MM.1S (cell line): Measurements from ENCODE around the gene RAD23A.

Source experiments
- DNase-seq: peaks from one replicate; pipeline ENCODE4 v3.0.0-alpha.2; 2015
- H2AFZ ChIP-seq: fragments of 300-600 bp; sonication (generic); 2 replicates; pipeline ENCODE4 v1.6.0; 2016; ENCODE audit warnings: antibody characterized with exemption, low read length
- H3F3A ChIP-seq: fragments of 300-600 bp; sonication (generic); 2 replicates; pipeline ENCODE4 v1.6.1; 2016; ENCODE audit warnings: mild to moderate bottlenecking, antibody characterized with exemption, low read length, moderate library complexity, mixed read lengths; ENCODE audit not compliant: insufficient read depth
- H3K27ac ChIP-seq: fragments of 300-600 bp; sonication (generic); 2 replicates; pipeline ENCODE4 v1.5.1; 2016; ENCODE audit warnings: mild to moderate bottlenecking, low read length
- H3K27me3 ChIP-seq: fragments of 300-600 bp; sonication (generic); replicated peaks from 2 replicates; pipeline ENCODE4 v1.6.0; 2016; ENCODE audit warnings: low read length; ENCODE audit not compliant: insufficient read depth
- H3K36me3 ChIP-seq: fragments of 300-600 bp; sonication (generic); replicated peaks from 2 replicates; pipeline ENCODE4 v1.6.1; 2016; ENCODE audit warnings: mild to moderate bottlenecking, low read length, mixed read lengths; ENCODE audit not compliant: insufficient read depth
- H3K4me1 ChIP-seq: fragments of 300-600 bp; sonication (generic); 2 replicates; pipeline ENCODE4 v1.6.1; 2016; ENCODE audit warnings: low read length, mixed read lengths
- H3K4me2 ChIP-seq: fragments of 300-600 bp; sonication (generic); 2 replicates; pipeline ENCODE4 v1.6.0; 2016; ENCODE audit warnings: low read depth, low read length
- H3K4me3 ChIP-seq: fragments of 300-600 bp; sonication (generic); 2 replicates; pipeline ENCODE4 v1.5.1; 2016; ENCODE audit warnings: low read length, mixed read lengths
- H3K79me2 ChIP-seq: fragments of 300-600 bp; sonication (generic); 2 replicates; pipeline ENCODE4 v1.6.1; 2016; ENCODE audit warnings: mixed run types, low read length, mixed read lengths
- H3K9ac ChIP-seq: fragments of 300-600 bp; sonication (generic); 2 replicates; pipeline ENCODE4 v1.6.1; 2016; ENCODE audit warnings: low read length, mixed read lengths
- H3K9me2 ChIP-seq: fragments of 300-600 bp; sonication (generic); replicated peaks from 2 replicates; pipeline ENCODE4 v1.6.1; 2016; ENCODE audit warnings: mild to moderate bottlenecking, low read length, mixed read lengths; ENCODE audit not compliant: insufficient read depth
- H3K9me3 ChIP-seq: fragments of 300-600 bp; sonication (generic); replicated peaks from 2 replicates; pipeline ENCODE4 v1.6.1; 2016; ENCODE audit warnings: mild to moderate bottlenecking, low read length, mixed read lengths; ENCODE audit not compliant: insufficient read depth
- H4K20me1 ChIP-seq: fragments of 300-600 bp; sonication (generic); 2 replicates; pipeline ENCODE4 v1.6.1; 2016; ENCODE audit warnings: mild to moderate bottlenecking, low read length, moderate library complexity, mixed read lengths; ENCODE audit not compliant: insufficient read depth
- CTCF ChIP-seq: fragments of 300-600 bp; sonication (generic); IDR thresholded peaks from 2 replicates; pipeline ENCODE4 v1.5.1; 2016; ENCODE audit warnings: antibody characterized with exemption, low read length, mixed read lengths
- EZH2 ChIP-seq: fragments of 300-600 bp; sonication (generic); optimal IDR thresholded peaks from 2 replicates; pipeline ENCODE3; 2017; ENCODE audit warnings: low read depth, mild to moderate bottlenecking, antibody characterized with exemption, low read length, mixed read lengths
- EZH2phosphoT487 ChIP-seq: fragments of 300-600 bp; sonication (generic); IDR thresholded peaks from 2 replicates; pipeline ENCODE4 v1.6.1; 2018; ENCODE audit warnings: antibody characterized with exemption, low read length

The RAD23A gene

GRCh38 chr19:12945479-12946091 is at the start of gene RAD23A:
Gene RAD23A, plus strand, starts transcription at chr19:12945862. Its CDS starts 87 bp downstream, at chr19:12945949.
- Histone ChIP-seq H3K27me3 (no peaks in the 10 kb centered on the region), H4K20me1 (no peaks in the 10 kb centered on the region; the same call in 1 of the 2 replicates), H3K9me2 (no peaks in the 10 kb centered on the region), H3K79me2 (peaks cover 68% of the 10 kb centered on the region), H3K9ac (peak within 1 kb of the TSS; percentile 83), H3F3A (peaks cover 57% of the 10 kb centered on the region), H3K36me3 (peaks cover 25% of the 10 kb centered on the region), H2AFZ (no peak within 1 kb of the TSS), H3K9me3 (no peaks in the 10 kb centered on the region), H3K4me3 (peak within 1 kb of the TSS; percentile 86), H3K4me2 (peak within 1 kb of the TSS; percentile 88), H3K4me1 (peaks cover 28% of the 10 kb centered on the region), H3K27ac (peak within 1 kb of the TSS; percentile 79)
- peak; percentile 98 for DNase-seq
- TF ChIP-seq EZH2phosphoT487 (no peak), EZH2 (no peak), CTCF (no peak)

DNA sequence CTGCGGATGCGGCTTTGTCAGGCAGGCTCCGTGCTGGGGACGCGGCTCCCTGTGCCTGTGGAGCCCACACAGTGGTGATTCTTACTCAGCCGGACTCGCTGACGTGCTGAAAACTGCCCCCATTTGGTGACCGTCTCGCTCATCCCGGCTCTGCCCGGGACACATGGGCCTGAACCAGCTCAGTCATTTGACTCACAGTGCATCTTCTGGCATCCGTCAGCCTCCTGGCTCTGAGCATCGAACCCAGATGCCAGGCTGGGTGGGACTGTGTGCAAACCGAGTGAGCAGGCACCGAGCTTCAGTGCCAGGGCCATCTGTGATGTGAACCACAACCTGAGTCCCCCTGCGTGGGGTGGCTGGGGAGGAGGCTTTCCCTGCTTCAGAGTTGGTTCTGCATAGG is 49.2 kb upstream of the RAD23A start:
- TF ChIP-seq CTCF (no peak), EZH2phosphoT487 (no peak), EZH2 (no peak)
- H4K20me1 ChIP-seq: no peaks in the 10 kb centered on the region
- H3K79me2 ChIP-seq: peaks cover 17% of the 10 kb centered on the region
- H3K27ac ChIP-seq: no peak overlapping the region
- H3K4me2 ChIP-seq: no peak overlapping the region
- no peak for DNase-seq
- no peaks in the 10 kb centered on the region for H3K9me2 ChIP-seq
- H3K4me1 ChIP-seq: peaks cover 22% of the 10 kb centered on the region
- peaks cover 17% of the 10 kb centered on the region for H3F3A ChIP-seq
- H3K4me3 ChIP-seq: no peak overlapping the region
- no peak overlapping the region for H3K9ac ChIP-seq
- H3K9me3 ChIP-seq: no peaks in the 10 kb centered on the region
- H3K27me3 ChIP-seq: no peaks in the 10 kb centered on the region
- H3K36me3 ChIP-seq: no peaks in the 10 kb centered on the region; the same call in 1 of the 2 replicates
- H2AFZ ChIP-seq: no peak overlapping the region

- Histone ChIP-seq H3K9me3 (no peaks in the 10 kb centered on the region), H3K9me2 (no peaks in the 10 kb centered on the region), H3K4me2 (peak overlapping the region; percentile 91), H3K4me3 (peak overlapping the region; percentile 47), H3K36me3 (no peaks in the 10 kb centered on the region; the same call in 1 of the 2 replicates), H3F3A (peaks cover 17% of the 10 kb centered on the region), H4K20me1 (no peaks in the 10 kb centered on the region), H3K27me3 (no peaks in the 10 kb centered on the region), H2AFZ (peak overlapping the region; percentile 21; the same call in 1 of the 2 replicates), H3K9ac (peak overlapping the region; percentile 43), H3K79me2 (0 out of 2 replicates have a peak, but pooled peaks cover 4% of the 10 kb centered on the region), H3K4me1 (peaks cover 17% of the 10 kb centered on the region), H3K27ac (peak overlapping the region; percentile 89)
- TF ChIP-seq CTCF (peak; percentile 26; the same call in 1 of the 2 replicates), EZH2 (no peak)
- DNase-seq: peak; percentile 96
Observed at GRCh38 chr19:12899891-12900518, 45.7 kb upstream of the RAD23A start.
